Ovary (tissue), 9 donors: ENCODE results near the gene PRKCI. TPM values are rescaled to one million over a fixed set of nuclear protein-coding genes. Genes with fewer than 3 reads are reported as not detected.

Experiments
- DNase-seq, 5 donors: peaks; one replicate each; pipeline ENCODE4 v3.0.0-alpha.2; 2019 to 2020
- H3K27ac ChIP-seq, 2 donors: fragments of 200-600 bp; one replicate each; pipeline versions ENCODE4 v1.5.1 to v1.8.0; 2019 to 2022
- H3K27me3 ChIP-seq: fragments of 200-600 bp; one replicate; pipeline ENCODE4 v1.8.0; 2022
- H3K36me3 ChIP-seq: fragments of 200-600 bp; sonication (generic); one replicate; pipeline ENCODE4 v1.5.1; 2019
- H3K4me1 ChIP-seq: one replicate; pipeline ENCODE4 v1.8.1; 2013; ENCODE audit warnings: mild to moderate bottlenecking, moderate library complexity; ENCODE audit not compliant: insufficient read depth
- H3K4me3 ChIP-seq: fragments of 200-600 bp; sonication (generic); one replicate; pipeline ENCODE4 v1.5.1; 2017
- H3K9me3 ChIP-seq, 2 donors: fragments of 200-600 bp in 1 of 2; sonication (generic) in 1 of 2; one replicate each; pipeline versions ENCODE4 v1.5.1 to v1.8.1; 2013 to 2019; ENCODE audit warnings: mild to moderate bottlenecking in 1 of 2, moderate library complexity in 1 of 2
- EP300 ChIP-seq: sonication (generic); formaldehyde crosslinking; IDR thresholded peaks from one replicate; pipeline ENCODE4 v1.6.1; 2017; ENCODE audit warnings: antibody characterized with exemption
- POLR2A ChIP-seq: fragments of 450-650 bp; IDR thresholded peaks from one replicate; pipeline ENCODE4 v1.6.1; 2017; ENCODE audit warnings: antibody characterized with exemption, mild to moderate bottlenecking, moderate library complexity
- WGBS, 3 donors: extraction: QIAGEN DNeasy Blood & Tissue Kit in 1 of 3; methylation state at CpG; one replicate each; pipeline versions ENCODE4 v1.1.5 to v1.1.7; 2013 to 2017; 5-methylcytosine and 5-hydroxymethylcytosine counted together
- intact Hi-C, 4 donors: fragments of 100-400 bp; cut with DNase I; formaldehyde crosslinking; loops; one replicate each; pipeline versions ENCODE4 v1.11.0 to v1.15.1; 2022 to 2023
- polyA plus RNA-seq, 2 donors: library from polyadenylated mRNA; stranded (reverse); fragments of 200-250 nt in 1 of 2; fragments of 350-450 nt in 1 of 2; fragmentation: Illumina TruSeq in 1 of 2; extraction: RNeasy Lipid Tissue Mini Kit (QIAGEN cat#74804) in 1 of 2; gene quantifications; one replicate each; pipeline ENCODE4 v1.2.3, GENCODE V29; 2013 to 2014
- total RNA-seq, 7 donors: library from RNA; depleted of rRNA in 2 of 7; stranded (reverse); fragments of >200 nt in 2 of 7; fragmentation: NEBNext Ultra II Directional in 3 of 7; extraction: Animal tissue kit (Norgen Biotek cat#: 25700) in 3 of 7; gene quantifications; one replicate each; pipeline versions ENCODE4 v1.1.0 to v1.2.4, GENCODE V29; 2016 to 2023
- TF ChIP-seq, protein P1 (sequence below), 3 donors: fragments of 450-650 bp in 2 of 3; fragments of 200-600 bp in 1 of 3; IDR thresholded peaks; one replicate each; pipeline versions ENCODE4 v1.5.1 to v1.8.0; 2016 to 2022; ENCODE audit warnings: antibody characterized with exemption in 3 of 3, mild to moderate bottlenecking in 1 of 3
- donor health status: DM: no; HTN: no; CAD: no; lungs with moderate emphysema.
- donor health status: DM: no; HTN: no; CAD: no.
- donor health status: Bipolar disorder and iron deficiency.
- donor health status: DM: yes; HTN: yes; CAD: no.
- donor health status: DM: no; HTN: no; CAD: no.
- donor health status: DM: yes; HTN: yes; CAD: no.

The PRKCI gene
- total and polyA plus RNA-seq, 9 donors, result 15.5 to 62.4 (median 36.1) TPM

DNA sequence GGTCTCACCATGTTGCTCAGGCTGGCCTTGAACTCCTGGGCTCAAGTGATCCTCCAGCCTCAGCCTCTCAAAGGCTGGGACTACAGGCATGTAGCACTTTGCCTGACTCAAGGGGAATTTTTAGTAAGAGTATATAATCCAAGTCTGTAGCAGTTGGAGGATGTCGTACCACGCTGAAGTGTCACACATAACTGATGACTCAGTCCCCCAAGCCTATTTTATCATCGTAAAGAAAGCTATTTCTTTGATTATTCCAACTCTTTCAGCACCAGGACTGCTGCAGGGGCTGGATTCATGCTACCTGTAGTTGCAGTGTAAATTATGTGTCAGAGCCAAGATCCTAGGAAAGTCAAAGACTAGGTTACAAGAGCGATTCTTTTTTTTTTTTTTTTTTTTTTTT is 1.4 kb upstream of the PRKCI start:
- 89 to 95% (median 91%) methylated on average over 4 of the region's 4 CpGs for whole genome bisulfite sequencing, 3 donors
- Histone ChIP-seq H3K27ac (no peak overlapping the region), H3K27me3 (no peaks in the 10 kb centered on the region), H3K4me3 (no peak overlapping the region), H3K36me3 (no peaks in the 10 kb centered on the region), H3K9me3 (no peaks in the 10 kb centered on the region), H3K4me1 (peaks cover 1% of the 10 kb centered on the region)
- DNase-seq, result no peak
- intact Hi-C loops, result loop anchor here in 1 of 4 donors (5.0 kb wide), 1 partner anchor 34 kb away; no protein-coding TSS in a partner anchor
- TF ChIP-seq, protein P1, sequence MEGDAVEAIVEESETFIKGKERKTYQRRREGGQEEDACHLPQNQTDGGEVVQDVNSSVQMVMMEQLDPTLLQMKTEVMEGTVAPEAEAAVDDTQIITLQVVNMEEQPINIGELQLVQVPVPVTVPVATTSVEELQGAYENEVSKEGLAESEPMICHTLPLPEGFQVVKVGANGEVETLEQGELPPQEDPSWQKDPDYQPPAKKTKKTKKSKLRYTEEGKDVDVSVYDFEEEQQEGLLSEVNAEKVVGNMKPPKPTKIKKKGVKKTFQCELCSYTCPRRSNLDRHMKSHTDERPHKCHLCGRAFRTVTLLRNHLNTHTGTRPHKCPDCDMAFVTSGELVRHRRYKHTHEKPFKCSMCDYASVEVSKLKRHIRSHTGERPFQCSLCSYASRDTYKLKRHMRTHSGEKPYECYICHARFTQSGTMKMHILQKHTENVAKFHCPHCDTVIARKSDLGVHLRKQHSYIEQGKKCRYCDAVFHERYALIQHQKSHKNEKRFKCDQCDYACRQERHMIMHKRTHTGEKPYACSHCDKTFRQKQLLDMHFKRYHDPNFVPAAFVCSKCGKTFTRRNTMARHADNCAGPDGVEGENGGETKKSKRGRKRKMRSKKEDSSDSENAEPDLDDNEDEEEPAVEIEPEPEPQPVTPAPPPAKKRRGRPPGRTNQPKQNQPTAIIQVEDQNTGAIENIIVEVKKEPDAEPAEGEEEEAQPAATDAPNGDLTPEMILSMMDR (IDR thresholded peaks at IDR 0.05), result no peak
- TF ChIP-seq POLR2A (no peak), EP300 (no peak)

DNA sequence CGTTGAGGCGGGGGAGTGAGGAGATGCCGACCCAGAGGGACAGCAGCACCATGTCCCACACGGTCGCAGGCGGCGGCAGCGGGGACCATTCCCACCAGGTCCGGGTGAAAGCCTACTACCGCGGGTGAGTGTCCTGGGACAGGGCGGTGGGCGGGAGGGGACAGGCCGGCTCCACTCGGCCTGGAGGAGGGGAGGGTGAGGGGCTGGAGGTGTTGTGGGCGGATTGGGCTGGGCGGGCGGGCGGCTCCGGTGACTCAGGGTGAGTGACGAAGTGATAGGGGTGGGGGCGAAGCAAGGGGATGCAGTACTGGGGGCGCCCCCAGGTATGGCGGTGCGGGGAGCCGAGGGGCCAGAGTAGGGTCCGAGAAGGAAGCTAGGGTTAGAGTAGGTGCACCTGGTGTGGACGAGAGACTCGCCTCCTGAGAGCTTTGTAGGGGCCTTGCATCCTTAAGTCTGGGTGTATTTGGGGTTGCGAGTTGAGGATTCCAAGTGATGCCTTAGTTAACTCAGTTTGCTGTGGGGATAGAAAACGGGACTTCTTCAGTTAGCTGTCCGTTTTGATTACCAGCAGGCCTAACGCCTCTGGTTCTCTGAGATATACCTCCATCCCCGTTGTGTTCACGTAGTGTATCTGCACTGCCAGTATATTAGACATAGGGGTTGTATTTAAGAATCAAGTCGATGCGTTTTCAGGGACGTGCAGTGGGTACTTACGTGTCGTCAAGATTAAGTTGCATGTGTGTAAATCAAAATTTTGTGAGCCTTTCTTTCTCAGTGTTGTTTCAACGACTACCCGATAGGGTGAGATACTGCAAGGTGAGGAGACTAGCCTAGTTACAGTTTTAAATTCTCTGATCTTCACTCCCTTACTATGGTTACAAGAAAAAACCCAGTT is 670 bp downstream of the PRKCI start:
- 1 to 2% (median 1%) methylated on average over 42 of the region's 42 CpGs for WGBS, 3 donors
- DNase-seq, result peak in 3 of 5 donors; percentile 45 to 65 (median 54)
- intact Hi-C loops, result loop anchor here in 1 of 4 donors (5.0 kb wide), 1 partner anchor 36 kb away; no protein-coding TSS in a partner anchor

DNA sequence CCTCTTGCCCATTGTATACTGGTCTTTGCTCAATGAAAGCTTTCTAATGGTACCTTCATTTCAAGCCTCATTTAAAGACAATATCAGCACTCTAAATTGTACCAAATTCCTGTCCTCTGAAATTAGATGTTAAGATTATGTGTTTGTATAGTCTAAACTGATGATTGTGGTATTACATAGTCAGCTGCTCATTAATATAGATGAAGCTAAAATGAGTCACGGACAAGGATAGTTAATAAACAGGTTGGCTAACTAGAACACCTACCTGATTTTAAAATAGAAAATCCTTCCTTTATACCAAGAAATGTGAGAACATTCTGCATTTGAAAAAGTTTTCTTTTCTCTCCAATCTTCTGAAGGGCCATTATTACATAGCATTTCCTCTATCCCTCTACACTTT is 2.9 kb downstream of the PRKCI start:
- TF ChIP-seq EP300, result no peak
- TF ChIP-seq, protein P1 (IDR thresholded peaks at IDR 0.05), result no peak
- DNase-seq, result no peak
- 46 to 100% (median 90%) methylated on average over 1 of the region's 1 CpG for WGBS, 3 donors
- H3K4me3 ChIP-seq, result no peak overlapping the region
- H3K9me3 ChIP-seq, result no peaks in the 10 kb centered on the region
- intact Hi-C loops, result no loop called here
- H3K4me1 ChIP-seq, result peaks cover 3% of the 10 kb centered on the region
- H3K27ac ChIP-seq, result no peak overlapping the region
- no peaks in the 10 kb centered on the region for H3K27me3 ChIP-seq
- H3K36me3 ChIP-seq, result no peaks in the 10 kb centered on the region

More for the DNA sequence above, 670 bp downstream of the PRKCI start:
- TF ChIP-seq, protein P1 (IDR thresholded peaks at IDR 0.05), result peak in 1 of 3 donors; percentile 14
- no peak for TF ChIP-seq EP300
- H3K4me3 ChIP-seq, result peak overlapping the region; percentile 98
- H3K4me1 ChIP-seq, result peaks cover 3% of the 10 kb centered on the region
- peak overlapping the region; percentile 89 to 90 for H3K27ac ChIP-seq
- H3K36me3 ChIP-seq, result no peaks in the 10 kb centered on the region
- H3K9me3 ChIP-seq, result no peaks in the 10 kb centered on the region
- H3K27me3 ChIP-seq, result no peaks in the 10 kb centered on the region

- TF ChIP-seq EP300, result no peak
- TF ChIP-seq, protein P1 (IDR thresholded peaks at IDR 0.05), result no peak
- DNase-seq, result no peak
- Histone ChIP-seq H3K4me1 (peaks cover 3% of the 10 kb centered on the region), H3K36me3 (no peaks in the 10 kb centered on the region), H3K4me3 (no peak overlapping the region), H3K27ac (no peak overlapping the region), H3K27me3 (no peaks in the 10 kb centered on the region), H3K9me3 (no peaks in the 10 kb centered on the region)
- intact Hi-C loops, result no loop called here
- WGBS, 3 donors, result 14 to 39% (median 15%) methylated on average over 1 of the region's 1 CpG
These were observed 4.3 kb downstream of the PRKCI start for GRCh38 chr3:170226426-170226960.
